Measurements from ENCODE around the gene GNAT1.
"Not testable (repeated sequence)": the region's sequence is repeated elsewhere in the genome, so short reads cannot be mapped to it uniquely, and the experiment has no call there.

The GNAT1 gene

GRCh38 chr3:50237754-50238548 lies 46.5 kb downstream of the GNAT1 start:
- in situ Hi-C loops (cut with MboI; ENCODE audit: low sequenced_read_pairs), result no loop called here

GRCh38 chr3:50238549-50239026 lies 47.2 kb downstream of the GNAT1 start:
- in situ Hi-C loops (cut with MboI; ENCODE audit: low sequenced_read_pairs), result no loop called here

- in situ Hi-C loops (cut with MboI; ENCODE audit: low sequenced_read_pairs), result no loop called here
Measured at GRCh38 chr3:50239649-50240048, 48.2 kb downstream of the GNAT1 start.

- in situ Hi-C loops (cut with MboI; ENCODE audit: low sequenced_read_pairs), result no loop called here
Measured at GRCh38 chr3:50241163-50241562, 49.8 kb downstream of the GNAT1 start.

- in situ Hi-C loops (cut with MboI; ENCODE audit: low sequenced_read_pairs), result no loop called here
Measured at GRCh38 chr3:50241713-50242380, 50.4 kb downstream of the GNAT1 start.

GRCh38 chr3:50242381-50242770 lies 51.0 kb downstream of the GNAT1 start:
- in situ Hi-C loops (cut with MboI; ENCODE audit: low sequenced_read_pairs), result no loop called here

GRCh38 chr3:50242851-50243542 lies 51.6 kb downstream of the GNAT1 start:
- in situ Hi-C loops (cut with MboI; ENCODE audit: low sequenced_read_pairs), result no loop called here

- in situ Hi-C loops (cut with MboI; ENCODE audit: low sequenced_read_pairs), result no loop called here
Measured at GRCh38 chr3:50243543-50243895, 52.1 kb downstream of the GNAT1 start.

- in situ Hi-C loops (cut with MboI; ENCODE audit: low sequenced_read_pairs), result not testable (repeated sequence)
Measured at GRCh38 chr3:50244813-50245212, 53.4 kb downstream of the GNAT1 start.

- in situ Hi-C loops (cut with MboI; ENCODE audit: low sequenced_read_pairs), result no loop called here
Measured at GRCh38 chr3:50245251-50245745, 53.9 kb downstream of the GNAT1 start.

- in situ Hi-C loops (cut with MboI; ENCODE audit: low sequenced_read_pairs), result no loop called here
Measured at GRCh38 chr3:50245831-50246516, 54.6 kb downstream of the GNAT1 start.

- in situ Hi-C loops (cut with MboI; ENCODE audit: low sequenced_read_pairs), result no loop called here
Measured at GRCh38 chr3:50246517-50246954, 55.1 kb downstream of the GNAT1 start.
